ENCODE results near the gene ZCWPW1.
A peak's percentile ranks its signal among the peaks of the same experiment; 100 is the strongest.

ZCWPW1 gene

DNA sequence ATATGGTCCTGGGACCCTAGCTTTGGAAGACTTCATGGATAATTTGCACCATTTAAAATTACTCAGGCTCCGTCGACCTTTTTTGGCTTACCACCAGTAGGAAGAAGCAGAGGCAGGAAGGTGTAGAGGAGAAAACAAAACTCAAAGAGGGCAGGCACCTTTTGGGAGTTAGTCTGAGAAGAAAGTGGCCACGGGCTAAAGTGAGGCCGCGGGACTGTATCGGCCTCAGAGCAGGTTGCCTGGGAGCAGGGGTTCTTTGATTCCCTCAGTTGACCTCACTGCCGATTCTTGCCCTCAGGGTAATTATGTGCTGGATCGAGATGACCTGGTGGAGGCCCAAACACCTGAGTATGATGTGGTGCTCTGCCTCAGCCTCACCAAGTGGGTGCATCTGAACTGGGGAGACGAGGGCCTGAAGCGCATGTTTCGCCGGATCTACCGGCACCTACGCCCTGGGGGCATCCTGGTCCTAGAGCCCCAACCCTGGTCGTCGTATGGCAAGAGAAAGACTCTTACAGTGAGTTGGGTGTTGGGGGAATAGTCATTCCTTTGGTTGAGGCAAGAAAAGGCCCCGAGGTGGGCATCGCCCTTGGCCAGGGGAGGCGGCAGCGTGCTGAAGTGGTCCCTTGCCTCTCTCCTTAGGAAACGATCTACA is 4.2 kb upstream of the ZCWPW1 start:
- no peak for DNase-seq (ENCODE audit: low read depth in 2 of 2)

DNA sequence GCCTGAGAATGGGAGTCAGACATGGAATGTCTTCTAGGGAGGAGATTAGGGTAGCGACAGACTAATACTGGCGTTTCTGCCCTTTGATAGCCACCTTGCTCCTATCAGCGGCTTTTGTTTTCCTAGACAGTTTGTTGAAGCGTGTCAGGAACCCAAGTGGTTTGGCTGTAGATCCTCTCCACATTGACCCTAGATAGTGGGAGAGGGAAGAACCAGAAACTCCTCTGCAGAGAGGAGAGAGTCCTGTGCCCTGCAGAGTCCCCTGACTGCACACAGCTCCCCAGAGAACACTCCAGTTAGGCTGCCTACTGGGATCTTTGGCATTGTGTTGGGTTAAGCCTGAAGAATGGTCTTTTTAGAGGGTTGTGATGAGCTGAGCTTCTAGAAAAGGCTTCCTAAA is 3.5 kb upstream of the ZCWPW1 start:
- DNase-seq (ENCODE audit: low read depth in 2 of 2) = no peak

DNA sequence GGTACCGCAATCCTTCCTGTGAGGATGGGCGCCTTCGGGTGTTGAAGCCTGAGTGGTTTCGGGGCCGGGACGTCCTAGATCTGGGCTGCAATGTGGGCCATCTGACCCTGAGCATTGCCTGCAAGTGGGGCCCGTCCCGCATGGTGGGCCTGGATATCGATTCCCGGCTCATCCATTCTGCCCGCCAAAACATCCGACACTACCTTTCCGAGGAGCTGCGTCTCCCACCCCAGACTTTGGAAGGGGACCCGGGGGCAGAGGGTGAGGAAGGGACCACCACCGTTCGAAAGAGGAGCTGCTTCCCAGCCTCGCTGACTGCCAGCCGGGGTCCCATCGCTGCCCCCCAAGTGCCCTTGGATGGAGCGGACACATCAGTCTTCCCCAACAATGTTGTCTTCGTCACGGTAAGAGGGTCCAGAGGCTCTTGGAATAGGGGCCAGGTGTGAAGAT is 2.8 kb upstream of the ZCWPW1 start:
- DNase-seq (ENCODE audit: low read depth in 2 of 2) = no peak

DNA sequence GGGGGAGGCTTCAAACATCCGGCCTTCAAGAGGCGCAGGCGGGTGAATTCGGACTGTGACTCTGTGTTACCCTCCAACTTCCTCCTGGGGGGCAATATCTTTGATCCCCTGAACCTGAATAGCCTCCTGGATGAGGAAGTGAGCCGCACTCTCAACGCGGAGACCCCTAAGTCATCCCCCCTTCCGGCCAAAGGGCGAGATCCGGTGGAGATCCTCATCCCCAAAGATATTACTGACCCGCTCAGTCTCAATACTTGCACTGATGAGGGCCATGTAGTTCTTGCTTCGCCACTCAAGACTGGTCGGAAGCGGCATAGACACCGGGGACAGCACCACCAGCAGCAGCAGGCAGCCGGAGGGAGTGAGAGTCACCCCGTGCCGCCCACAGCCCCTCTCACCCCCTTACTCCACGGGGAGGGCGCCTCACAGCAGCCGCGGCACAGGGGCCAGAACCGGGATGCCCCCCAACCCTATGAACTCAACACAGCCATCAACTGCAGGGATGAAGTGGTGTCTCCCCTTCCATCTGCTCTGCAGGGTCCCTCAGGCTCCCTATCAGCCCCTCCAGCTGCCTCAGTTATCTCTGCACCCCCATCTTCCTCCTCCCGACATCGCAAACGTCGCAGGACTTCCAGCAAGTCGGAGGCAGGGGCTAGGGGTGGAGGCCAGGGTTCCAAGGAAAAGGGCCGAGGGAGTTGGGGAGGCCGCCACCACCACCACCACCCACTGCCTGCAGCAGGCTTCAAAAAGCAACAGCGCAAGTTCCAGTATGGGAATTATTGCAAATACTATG is 2.2 kb upstream of the ZCWPW1 start:
- DNase-seq (ENCODE audit: low read depth in 2 of 2) = peak in 1 of 2 donors; percentile 19

DNA sequence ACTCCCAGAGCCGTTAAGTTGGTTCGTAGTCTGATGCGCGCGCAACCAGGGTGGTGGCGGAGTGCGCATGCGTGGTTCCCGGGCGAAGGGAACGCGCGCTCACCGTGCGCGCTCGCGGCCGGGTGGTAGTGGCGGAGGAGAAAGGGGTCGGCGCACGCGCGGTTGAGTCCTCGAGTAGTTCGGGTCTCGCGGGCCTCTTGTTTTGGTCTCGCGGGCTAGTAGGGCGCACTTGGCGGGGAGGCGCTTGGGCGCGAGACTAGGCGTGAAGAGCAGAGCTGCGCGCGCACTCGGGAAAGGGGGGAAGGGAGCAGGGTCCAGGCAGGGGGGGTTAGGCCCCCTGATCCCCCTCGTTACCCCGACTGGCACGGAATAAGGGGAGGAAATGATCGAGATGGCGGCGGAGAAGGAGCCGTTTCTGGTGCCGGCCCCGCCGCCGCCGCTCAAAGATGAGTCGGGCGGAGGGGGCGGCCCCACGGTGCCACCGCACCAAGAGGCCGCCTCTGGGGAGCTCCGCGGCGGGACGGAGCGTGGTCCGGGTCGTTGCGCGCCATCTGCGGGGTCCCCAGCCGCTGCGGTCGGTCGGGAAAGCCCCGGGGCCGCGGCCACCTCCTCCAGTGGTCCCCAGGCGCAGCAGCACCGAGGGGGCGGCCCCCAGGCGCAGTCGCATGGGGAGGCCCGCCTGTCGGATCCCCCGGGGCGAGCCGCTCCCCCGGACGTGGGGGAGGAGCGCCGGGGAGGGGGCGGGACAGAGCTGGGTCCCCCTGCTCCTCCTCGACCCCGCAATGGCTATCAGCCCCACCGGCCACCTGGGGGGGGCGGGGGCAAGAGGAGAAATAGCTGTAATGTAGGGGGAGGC is 1.4 kb upstream of the ZCWPW1 start, which contains the start of gene MEPCE:
TSS of gene MEPCE (plus strand) at position 195 of the 856 bp plus-strand sequence. CDS start at position 383, 188 bp downstream.
- peak; percentile 92 to 98 for DNase-seq (ENCODE audit: low read depth in 2 of 2)

DNA sequence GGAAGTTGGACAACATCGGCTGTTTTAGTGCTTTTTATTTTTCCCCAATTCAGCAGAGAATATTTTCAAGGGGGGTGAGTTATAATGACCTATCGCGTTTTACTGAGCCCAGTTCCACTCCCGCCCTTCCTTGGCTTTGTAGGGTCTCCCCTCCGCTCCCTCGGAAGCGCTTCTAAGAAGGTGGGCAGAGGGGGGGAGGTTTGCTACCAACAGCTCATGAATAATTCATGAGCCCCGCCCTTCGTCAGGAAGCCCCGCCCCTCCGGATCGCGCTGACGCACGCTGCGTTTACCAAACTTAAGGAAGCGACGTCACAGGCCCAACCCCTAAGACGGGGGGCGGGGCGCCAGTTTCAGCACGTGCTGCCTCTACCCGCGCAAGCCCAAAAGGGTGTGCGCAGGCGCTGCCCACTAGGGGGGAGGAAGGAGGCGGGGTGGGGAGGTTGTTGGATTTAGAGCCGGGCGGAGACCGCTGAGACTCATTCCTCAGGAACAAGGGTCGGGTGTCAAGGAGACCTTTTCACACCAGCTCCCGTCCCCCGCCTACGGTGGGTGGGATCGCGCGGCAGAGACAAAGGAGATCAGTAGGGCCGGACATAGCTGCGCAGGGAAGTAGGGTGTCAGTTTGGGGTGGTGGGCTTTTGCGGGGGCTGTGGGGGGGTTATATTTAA is 599 bp upstream of the ZCWPW1 start:
- peak; percentile 100 for DNase-seq (ENCODE audit: low read depth in 2 of 2)

DNA sequence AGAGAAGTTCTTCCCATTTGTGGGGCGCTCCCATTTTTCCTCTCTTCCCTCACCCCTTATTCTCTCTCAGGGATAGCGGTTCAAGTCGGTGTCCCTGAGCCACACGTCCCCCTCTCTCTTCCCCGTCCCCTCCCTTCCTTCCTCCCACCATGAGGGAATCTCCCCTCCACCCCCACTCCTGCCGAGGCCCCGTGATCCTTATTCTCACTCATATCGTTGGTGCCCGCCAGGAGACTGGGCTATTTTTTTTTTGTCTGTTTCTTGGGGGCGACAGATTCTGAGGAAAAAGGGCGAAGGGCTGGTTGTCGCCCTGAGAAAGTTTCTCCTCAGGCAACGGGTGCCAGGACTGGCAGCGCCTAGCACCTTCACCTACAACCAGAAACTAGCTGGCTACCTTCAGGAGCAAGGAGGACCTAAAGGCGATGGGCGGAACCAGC is 723 bp downstream of the ZCWPW1 start:
- no peak for DNase-seq (ENCODE audit: low read depth in 2 of 2)

DNA sequence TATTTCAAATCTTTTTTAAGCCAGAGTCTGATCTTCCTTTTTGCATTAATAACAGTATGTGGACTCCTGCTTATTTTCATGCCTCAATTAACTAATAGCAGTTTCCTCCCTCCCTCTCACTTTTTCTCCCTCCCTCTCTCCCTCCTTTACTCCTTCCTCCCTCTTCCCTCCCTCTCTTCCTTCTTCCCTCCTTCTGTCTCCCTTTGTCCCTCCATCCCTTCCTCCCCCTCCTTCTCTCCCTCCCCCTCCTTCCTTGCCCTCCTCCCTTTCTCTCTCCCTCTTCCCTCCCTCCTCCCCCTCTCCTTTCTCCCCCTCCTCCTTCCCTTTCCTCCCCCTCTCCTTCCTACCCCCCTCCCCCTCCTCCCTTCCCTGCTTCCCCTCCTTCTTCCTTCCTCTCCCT is 2.0 kb downstream of the ZCWPW1 start:
- no peak for DNase-seq (ENCODE audit: low read depth in 2 of 2)

DNA sequence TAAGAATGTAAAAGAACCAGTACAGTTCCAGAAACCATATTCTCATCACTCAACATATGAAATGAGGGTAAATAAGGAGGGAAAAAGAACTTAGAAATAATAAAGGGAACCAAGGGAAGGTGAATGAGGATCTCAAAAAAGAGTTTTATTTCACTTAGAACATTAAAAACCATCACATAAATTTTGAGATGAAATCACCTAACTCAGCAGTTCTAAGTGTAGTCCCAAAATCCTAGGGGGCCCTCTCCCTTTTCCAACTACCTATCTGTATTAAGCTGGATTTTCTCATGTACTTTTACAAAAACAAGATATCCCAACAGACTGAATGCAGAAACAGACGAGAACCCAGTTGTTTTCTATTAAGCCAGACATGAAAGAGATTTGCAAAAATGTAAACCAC is 3.2 kb downstream of the ZCWPW1 start:
- DNase-seq (ENCODE audit: low read depth in 2 of 2) = no peak

DNA sequence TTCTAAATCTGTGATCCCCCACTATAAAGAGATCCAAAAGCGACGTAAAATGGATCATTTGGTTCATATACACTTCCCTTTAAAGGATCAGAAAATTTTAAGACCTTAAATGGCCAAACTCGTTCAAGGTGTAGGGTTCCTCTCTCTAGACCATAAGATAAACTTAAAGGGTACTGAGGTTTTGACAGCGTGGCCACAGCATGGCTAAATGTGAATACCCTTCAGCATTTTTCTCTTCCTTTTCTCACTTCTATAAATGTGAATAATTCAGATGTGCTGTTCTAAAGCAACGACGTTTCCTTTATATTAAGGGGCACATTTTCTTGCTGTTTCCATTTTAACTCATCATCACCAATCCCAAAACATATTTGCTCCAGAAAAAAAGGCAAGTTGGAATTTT is 5.2 kb downstream of the ZCWPW1 start:
- no peak for DNase-seq (ENCODE audit: low read depth in 2 of 2)

DNA sequence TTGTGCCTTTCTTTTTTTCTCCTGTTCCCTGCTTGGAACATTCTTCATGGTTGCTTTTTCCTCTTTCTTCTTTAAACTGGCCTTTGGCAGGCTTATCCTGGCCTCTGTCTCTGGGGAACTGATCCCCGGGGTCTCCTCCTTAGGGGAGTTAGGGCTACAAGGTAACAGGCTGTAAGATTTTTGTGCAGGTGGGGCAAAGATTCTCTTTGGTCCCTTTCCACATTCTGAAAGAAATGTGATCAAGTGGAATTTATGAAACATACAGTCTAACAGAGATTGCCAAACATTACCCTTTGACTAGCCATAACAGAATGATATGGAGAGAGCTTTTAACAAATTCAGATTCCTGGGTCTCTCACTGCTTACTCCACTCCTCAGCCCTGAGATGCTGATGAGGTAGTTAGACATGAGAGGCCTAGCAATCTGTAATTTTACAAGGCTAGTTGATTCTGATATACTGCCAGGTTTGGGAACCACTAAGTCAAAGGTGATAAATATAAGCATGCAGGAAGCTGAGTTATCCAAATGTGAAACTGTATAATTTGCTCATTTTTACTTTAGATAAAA is 8.8 kb downstream of the ZCWPW1 start:
- no peak for DNase-seq (ENCODE audit: low read depth in 2 of 2)

DNA sequence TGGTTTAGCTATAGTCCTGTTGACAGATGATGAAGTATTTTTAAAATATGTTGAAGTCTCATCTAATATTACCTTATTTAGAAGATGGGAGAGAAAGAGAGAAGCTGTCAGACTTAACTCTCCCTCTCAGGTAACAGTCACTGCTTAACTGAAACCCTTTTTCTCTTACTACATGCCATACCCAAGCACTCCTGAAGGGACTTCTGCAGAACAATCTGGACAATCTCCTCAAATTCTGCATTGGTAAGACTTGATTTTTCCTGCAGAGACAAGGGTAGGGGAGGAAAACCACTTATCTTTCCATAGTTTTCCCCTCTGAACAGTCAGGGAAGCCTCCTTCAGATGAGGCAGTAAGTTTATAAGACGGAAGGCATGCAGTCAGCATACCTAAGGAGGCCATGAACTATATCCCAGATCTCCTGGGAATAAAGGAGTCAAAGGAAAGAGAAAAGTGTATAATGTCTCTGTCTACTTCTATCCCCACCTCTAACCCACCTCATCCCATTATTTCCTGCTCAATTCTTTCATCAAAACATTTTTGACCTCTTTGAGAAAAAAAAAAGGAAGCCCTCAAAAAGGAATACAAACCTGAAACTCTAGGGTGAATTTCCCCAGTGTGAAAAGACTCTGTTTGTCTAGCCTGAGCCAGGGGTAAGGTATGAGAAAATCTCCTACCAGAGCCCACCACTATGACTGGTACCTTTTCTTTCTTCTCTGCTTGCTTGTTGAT is 9.4 kb downstream of the ZCWPW1 start:
- DNase-seq (ENCODE audit: low read depth in 2 of 2) = no peak

DNA sequence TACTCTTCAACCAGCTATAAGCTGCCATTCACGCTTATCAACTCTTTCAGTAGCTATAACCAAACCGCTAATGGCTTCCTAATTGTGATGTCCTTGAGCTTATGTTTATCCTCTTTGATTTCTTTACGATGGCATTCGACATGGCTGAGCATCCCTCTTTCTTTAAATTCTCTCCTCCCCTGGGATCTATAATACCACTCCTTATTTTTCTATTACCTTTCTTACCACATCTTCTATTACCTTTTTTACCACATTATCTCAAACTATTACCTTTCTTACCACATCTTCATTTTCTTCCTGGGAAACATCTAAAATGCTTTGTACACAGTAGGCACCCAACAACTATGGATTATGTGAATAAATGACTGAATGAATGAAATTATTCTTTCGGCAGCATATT is 13.1 kb downstream of the ZCWPW1 start:
- DNase-seq (ENCODE audit: low read depth in 2 of 2) = no peak

DNA sequence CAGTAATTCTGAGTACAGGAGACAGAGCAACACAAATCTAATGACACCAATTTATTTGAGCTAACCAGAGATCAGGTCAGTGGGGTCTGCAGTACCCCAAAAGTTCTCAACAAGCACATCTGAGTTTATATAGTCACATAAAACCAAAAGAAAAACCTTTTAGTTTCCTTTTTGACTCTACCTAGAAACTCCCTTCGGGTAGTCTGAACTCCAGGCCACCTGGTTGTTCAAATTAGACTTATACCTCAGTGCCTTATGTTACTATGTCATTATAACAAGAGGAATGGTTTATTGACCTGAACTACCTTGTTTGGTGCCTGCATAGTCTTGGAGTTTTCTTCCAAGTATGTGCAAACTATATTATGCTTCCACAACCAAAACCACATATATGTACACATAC is 14.6 kb downstream of the ZCWPW1 start:
- no peak for DNase-seq (ENCODE audit: low read depth in 2 of 2)

DNA sequence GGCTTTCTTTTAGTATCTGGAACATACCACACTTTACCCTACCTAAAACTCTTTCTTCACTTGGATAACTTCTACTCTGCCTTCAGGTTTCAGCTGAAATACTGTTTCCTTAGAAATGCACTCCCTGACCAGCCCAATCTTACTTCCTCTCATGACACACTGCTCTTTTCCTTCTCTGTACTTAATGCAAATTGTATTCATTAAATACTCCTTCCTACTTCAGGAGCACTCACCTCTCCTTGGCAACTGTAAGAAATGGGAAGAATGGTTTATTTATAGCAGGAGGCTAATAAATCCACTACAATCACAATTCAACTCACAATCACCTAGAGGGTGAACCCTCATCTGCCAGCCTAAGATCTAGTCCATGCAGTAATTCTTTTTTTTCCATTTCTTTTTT is 15.2 kb downstream of the ZCWPW1 start:
- no peak for DNase-seq (ENCODE audit: low read depth in 2 of 2)

DNA sequence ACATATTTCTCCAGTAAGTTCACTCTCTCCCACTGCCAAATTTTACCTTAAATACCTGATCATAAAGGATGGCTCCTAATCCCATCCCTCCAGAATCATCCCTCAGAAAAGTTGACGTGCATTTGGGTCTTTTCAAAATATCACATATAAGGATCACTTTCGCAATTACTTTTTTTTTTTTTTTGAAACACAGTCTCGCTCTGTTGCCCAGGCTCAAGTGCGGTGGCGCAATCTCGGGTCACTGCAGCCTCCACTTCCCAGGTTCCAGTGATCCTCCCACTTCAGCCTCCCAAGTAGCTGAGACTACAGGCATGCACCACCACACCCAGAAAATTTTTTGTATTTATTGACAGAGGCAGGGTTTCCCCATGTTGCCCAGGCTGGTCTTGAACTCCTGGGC is 17.4 kb downstream of the ZCWPW1 start:
- DNase-seq (ENCODE audit: low read depth in 2 of 2) = no peak

DNA sequence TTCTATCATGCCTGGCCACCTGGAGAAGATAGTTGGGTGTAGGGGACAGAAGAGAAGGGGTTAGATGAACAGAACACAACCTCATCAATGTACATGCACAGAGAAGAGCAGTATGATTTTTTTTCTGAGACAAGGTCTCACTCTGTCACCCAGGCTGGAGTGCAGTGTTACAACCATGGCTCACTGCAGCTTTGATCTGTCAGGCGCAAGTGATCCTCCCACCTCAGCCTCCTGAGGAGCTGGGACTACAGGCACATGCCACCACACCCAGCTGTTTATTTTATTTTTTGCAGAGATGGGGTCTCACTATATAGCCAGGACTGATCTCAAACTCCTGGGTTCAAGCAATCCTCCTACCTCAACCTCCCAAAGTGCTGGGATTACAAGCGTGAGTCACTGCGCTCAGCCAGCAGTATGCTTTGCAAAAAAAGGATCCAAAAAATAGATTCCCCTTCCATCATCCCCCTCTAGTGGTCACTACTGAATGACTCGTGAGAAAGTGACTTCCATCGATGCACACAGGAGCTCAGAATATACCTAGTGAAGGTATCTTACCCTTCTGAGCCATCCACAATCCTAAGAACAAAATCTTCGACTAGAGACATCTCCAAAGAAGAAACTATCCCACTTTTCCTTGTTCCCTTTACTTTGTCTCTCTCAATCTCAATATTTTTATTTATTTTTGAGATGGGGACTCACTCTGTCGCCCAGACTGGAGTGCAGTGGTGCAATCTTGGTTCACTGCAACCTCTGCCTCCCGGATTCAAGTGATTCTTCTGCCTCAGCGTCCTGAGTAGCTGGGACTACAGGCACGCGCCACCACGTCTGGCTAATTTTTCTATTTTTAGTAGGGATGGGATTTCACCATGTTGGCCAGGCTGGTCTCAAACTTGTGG is 21.0 kb downstream of the ZCWPW1 start:
- peak in 1 of 2 donors; percentile 26 for DNase-seq (ENCODE audit: low read depth in 2 of 2)

DNA sequence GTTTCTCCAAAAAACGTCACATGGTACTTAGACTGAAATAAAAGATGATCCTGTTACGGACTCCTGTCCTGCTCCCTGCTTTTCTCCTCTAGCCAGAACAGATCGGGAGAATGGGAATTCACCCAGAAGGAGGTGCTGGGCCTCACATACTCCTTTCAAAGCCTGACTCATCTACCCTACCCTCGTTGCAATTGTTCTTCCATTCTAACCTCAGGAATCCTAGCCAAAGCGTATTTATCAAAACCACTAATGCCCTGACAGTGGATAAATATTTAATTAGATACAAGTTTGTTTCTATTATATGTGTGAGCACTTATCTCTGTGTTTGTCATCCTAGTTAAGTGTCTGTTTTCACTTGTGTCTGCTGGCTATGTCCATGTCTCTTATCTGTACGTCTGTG is 21.7 kb downstream of the ZCWPW1 start:
- no peak for DNase-seq (ENCODE audit: low read depth in 2 of 2)

DNA sequence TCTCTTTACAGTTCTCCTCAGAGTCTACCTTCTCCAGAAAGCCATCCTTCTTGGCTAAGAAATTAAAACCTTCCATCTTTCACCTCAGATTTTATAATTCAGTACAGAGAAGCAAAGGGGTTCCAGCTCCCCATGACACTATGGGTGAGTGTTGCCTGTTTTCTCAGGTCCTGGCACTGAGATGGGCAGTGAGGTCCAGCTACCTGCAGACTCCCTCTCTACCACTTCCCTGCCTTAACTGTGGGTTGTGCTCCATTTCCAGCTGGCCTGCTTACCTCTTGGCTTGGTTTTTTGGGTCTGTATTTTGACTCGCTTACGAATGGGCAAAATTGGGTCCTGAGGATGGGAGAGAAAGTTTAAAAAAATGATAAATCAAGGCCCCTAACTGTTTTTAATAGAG is 26.3 kb downstream of the ZCWPW1 start:
- DNase-seq (ENCODE audit: low read depth in 2 of 2) = no peak

DNA sequence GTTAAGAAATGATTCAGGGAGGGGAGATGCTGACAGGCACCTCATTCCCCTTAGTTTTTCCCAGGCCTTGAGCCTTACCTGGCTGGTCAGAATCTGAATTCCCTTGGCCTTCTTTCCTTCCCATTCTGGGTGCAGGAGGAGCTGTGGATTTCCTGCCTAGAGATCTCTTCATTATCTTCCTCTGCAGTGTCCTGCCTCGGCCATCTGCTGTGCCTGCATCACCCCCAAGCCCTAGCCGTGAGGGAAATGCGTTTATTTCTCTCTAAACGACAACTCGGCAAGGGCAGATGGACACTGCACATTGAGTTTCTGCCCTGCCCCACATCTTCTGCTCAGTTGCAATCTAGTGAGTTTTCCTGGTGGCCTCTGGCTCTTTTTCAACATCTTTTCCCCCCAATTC is 26.7 kb downstream of the ZCWPW1 start:
- DNase-seq (ENCODE audit: low read depth in 2 of 2) = no peak
